Keratinocyte (primary cell): ENCODE measurements around the gene PRAME. TPM values are rescaled to one million over a fixed set of nuclear protein-coding genes. Genes with fewer than 3 reads are reported as not detected.

Experiments
- DNase-seq: peaks from one replicate; pipeline ENCODE4 v3.0.0-alpha.2; 2011; ENCODE audit warnings: low read depth, missing footprints, low spot score
- FAIRE-seq: peaks from 2 replicates; lab custom pipeline; 2011; peaks lifted over from hg19 to GRCh38; lab: Jason Lieb, UNC
- H2AFZ ChIP-seq: 2 replicates; pipeline ENCODE4 v1.6.0; 2012; ENCODE audit warnings: low read length, control low read depth, inconsistent platforms; ENCODE audit not compliant: control insufficient read depth
- H3K27ac ChIP-seq: 2 replicates; pipeline ENCODE4 v1.5.1; 2011; ENCODE audit warnings: low read length; ENCODE audit not compliant: control insufficient read depth, insufficient read depth
- H3K27me3 ChIP-seq: 3 replicates; pipeline ENCODE4 v1.6.0; 2011; ENCODE audit warnings: low read length; ENCODE audit not compliant: control insufficient read depth, insufficient read depth; ENCODE audit errors: extremely low read depth
- H3K36me3 ChIP-seq, 2 experiments: 2 replicates in 1 of 2; 3 replicates in 1 of 2; pipeline ENCODE4 v1.5.1; 2011; ENCODE audit warnings: low read length in 2 of 2, mild to moderate bottlenecking in 1 of 2; ENCODE audit not compliant: control insufficient read depth in 2 of 2, insufficient read depth in 2 of 2; ENCODE audit errors: extremely low read depth in 1 of 2
- H3K4me1 ChIP-seq: 3 replicates; pipeline ENCODE4 v1.5.1; 2011; ENCODE audit warnings: low read length; ENCODE audit not compliant: control insufficient read depth, insufficient read depth; ENCODE audit errors: extremely low read depth
- H3K4me2 ChIP-seq: 3 replicates; pipeline ENCODE4 v1.6.0; 2011; ENCODE audit warnings: low read depth, low read length; ENCODE audit not compliant: control insufficient read depth, insufficient read depth; ENCODE audit errors: extremely low read depth
- H3K4me3 ChIP-seq, 3 experiments: fragments of 200-600 bp in 1 of 3; sonication (generic) in 1 of 3; 2 replicates in 2 of 3; 3 replicates in 1 of 3; pipeline ENCODE4 v1.5.1; 2011 to 2016; ENCODE audit warnings: low read length in 3 of 3, mild to moderate bottlenecking in 3 of 3, control low read depth in 2 of 3, inconsistent platforms in 1 of 3, low read depth in 1 of 3, mixed read lengths in 1 of 3, mixed run types in 1 of 3, moderate library complexity in 1 of 3; ENCODE audit not compliant: control insufficient read depth in 2 of 3, insufficient read depth in 2 of 3; ENCODE audit errors: extremely low read depth in 1 of 3
- H3K79me2 ChIP-seq: 2 replicates; pipeline ENCODE4 v1.6.0; 2012; ENCODE audit warnings: low read length; ENCODE audit not compliant: control insufficient read depth, insufficient read depth
- H3K9ac ChIP-seq: 3 replicates; pipeline ENCODE4 v1.6.0; 2011; ENCODE audit warnings: low read length; ENCODE audit not compliant: control insufficient read depth, insufficient read depth; ENCODE audit errors: extremely low read depth
- H3K9me1 ChIP-seq: 3 replicates; pipeline ENCODE4 v1.6.0; 2011; ENCODE audit warnings: low read length; ENCODE audit not compliant: control insufficient read depth, insufficient read depth; ENCODE audit errors: extremely low read depth
- H3K9me3 ChIP-seq: 2 replicates; pipeline ENCODE4 v1.5.1; 2012; ENCODE audit warnings: low read depth, low read length; ENCODE audit not compliant: control insufficient read depth
- H4K20me1 ChIP-seq: 3 replicates; pipeline ENCODE4 v1.6.0; 2011; ENCODE audit warnings: low read length; ENCODE audit not compliant: control insufficient read depth, insufficient read depth; ENCODE audit errors: extremely low read depth
- EZH2 ChIP-seq: IDR thresholded peaks from one replicate; pipeline ENCODE4 v1.6.1; 2012; ENCODE audit warnings: inconsistent platforms, mild to moderate bottlenecking, low read length, moderate library complexity
- dilution Hi-C: fragments of 300-500 bp; cut with MboI; formaldehyde crosslinking; loops from one replicate; pipeline ENCODE4 v1.7.0; 2020; ENCODE audit warnings: low sequenced_read_pairs; ENCODE audit not compliant: extremely low pct_ligation_motif_present
- polyA plus RNA-seq, 5 experiments: library from polyadenylated mRNA; depleted of rRNA in 3 of 5; stranded (reverse) in 3 of 5; stranded (forward) in 1 of 5; unstranded in 1 of 5; fragments of >200 nt; gene quantifications; 1 replicate in 1 of 5; 2 replicates in 3 of 5; 3 replicates in 1 of 5; pipeline versions ENCODE4 v1.2.1 to v1.2.3, GENCODE V29; 2011 to 2012; ENCODE audit warnings: missing spikeins in 2 of 5, low read depth in 1 of 5, low replicate concordance in 1 of 5
- TF ChIP-seq, protein P1 (sequence below), 3 experiments: IDR thresholded peaks in 1 of 3; conservative IDR thresholded peaks in 1 of 3; optimal IDR thresholded peaks in 1 of 3; 2 replicates in 2 of 3; 3 replicates in 1 of 3; pipeline versions ENCODE3 to v1.5.1; 2011; ENCODE audit warnings: low read length in 3 of 3, mild to moderate bottlenecking in 3 of 3, moderate library complexity in 2 of 3, control low read depth in 1 of 3, inconsistent platforms in 1 of 3; ENCODE audit not compliant: insufficient read depth in 2 of 3; ENCODE audit errors: extremely low read depth in 1 of 3

Gene PRAME
- polyA plus RNA-seq, 1 donor (not counting 4 experiments of a cell fraction or from before 2014, with no cell fraction given), result 0.05 TPM

- Histone ChIP-seq H2AFZ (no peak overlapping the region), H3K4me2 (no peak overlapping the region), H3K27ac (no peak overlapping the region), H3K9me1 (no peaks in the 10 kb centered on the region), H3K9ac (no peak overlapping the region), H3K4me3 (no peak overlapping the region), H3K79me2 (no peaks in the 10 kb centered on the region), H4K20me1 (no peaks in the 10 kb centered on the region), H3K4me1 (no peaks in the 10 kb centered on the region), H3K27me3 (no peaks in the 10 kb centered on the region), H3K36me3 (no peaks in the 10 kb centered on the region), H3K9me3 (peaks cover 5% of the 10 kb centered on the region)
- FAIRE-seq (no peak), DNase-seq (no peak)
- no peak for TF ChIP-seq EZH2
- TF ChIP-seq, protein P1, sequence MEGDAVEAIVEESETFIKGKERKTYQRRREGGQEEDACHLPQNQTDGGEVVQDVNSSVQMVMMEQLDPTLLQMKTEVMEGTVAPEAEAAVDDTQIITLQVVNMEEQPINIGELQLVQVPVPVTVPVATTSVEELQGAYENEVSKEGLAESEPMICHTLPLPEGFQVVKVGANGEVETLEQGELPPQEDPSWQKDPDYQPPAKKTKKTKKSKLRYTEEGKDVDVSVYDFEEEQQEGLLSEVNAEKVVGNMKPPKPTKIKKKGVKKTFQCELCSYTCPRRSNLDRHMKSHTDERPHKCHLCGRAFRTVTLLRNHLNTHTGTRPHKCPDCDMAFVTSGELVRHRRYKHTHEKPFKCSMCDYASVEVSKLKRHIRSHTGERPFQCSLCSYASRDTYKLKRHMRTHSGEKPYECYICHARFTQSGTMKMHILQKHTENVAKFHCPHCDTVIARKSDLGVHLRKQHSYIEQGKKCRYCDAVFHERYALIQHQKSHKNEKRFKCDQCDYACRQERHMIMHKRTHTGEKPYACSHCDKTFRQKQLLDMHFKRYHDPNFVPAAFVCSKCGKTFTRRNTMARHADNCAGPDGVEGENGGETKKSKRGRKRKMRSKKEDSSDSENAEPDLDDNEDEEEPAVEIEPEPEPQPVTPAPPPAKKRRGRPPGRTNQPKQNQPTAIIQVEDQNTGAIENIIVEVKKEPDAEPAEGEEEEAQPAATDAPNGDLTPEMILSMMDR (optimal IDR thresholded peaks at IDR 0.05 in 1 of 3, IDR thresholded peaks at IDR 0.05 in 1 of 3, conservative IDR thresholded peaks at IDR 0.05 in 1 of 3; ENCODE audit: extremely low read depth in 1 of 3, insufficient read depth in 2 of 3, low read length in 3 of 3), result no peak
- dilution Hi-C loops, result no loop called here
Measured at GRCh38 chr22:22555596-22555995, 3.5 kb downstream of the PRAME start.

DNA sequence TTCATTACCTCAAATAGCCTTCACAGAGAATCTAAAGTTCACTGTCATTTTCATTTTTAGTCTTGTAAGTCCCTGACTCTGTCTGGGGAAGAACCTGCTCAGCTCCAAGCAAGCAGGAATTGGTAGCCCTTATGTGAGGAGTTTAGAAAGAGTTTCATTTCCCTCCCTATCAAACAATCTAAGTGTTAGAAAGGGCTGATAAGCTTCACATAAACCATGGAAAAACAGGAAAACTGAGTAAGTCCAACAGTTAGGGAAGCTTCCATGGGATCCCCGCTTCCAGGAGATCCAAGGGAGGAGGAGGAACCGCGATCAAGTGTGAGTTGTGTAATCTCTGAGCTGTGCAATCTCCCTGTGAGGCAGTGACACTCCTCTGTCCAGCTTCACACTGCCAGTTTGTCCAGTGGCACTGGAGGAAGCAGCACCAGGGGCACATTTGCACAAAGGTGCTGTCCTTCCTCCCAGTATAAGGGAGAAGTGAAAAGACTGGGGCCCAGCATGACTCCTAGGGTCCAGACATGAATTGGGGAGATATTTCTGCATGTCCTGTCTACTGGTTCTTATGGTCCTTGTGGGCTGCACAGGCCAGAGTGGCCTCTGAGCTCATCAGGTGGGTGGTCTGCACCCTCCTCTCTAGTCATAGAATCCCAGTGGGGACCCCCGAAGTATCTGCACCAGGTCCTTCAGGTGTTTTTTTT is 4.3 kb downstream of the PRAME start:
- no peak for DNase-seq
- Histone ChIP-seq H3K27me3 (no peaks in the 10 kb centered on the region), H3K4me3 (no peak overlapping the region), H3K9me1 (no peaks in the 10 kb centered on the region), H3K4me1 (no peaks in the 10 kb centered on the region), H3K27ac (no peak overlapping the region), H3K79me2 (no peaks in the 10 kb centered on the region), H2AFZ (no peak overlapping the region), H3K9ac (no peak overlapping the region), H3K9me3 (peaks cover 3% of the 10 kb centered on the region), H3K36me3 (no peaks in the 10 kb centered on the region), H3K4me2 (no peak overlapping the region), H4K20me1 (no peaks in the 10 kb centered on the region)
- TF ChIP-seq, protein P1 (optimal IDR thresholded peaks at IDR 0.05 in 1 of 3, IDR thresholded peaks at IDR 0.05 in 1 of 3, conservative IDR thresholded peaks at IDR 0.05 in 1 of 3; ENCODE audit: extremely low read depth in 1 of 3, insufficient read depth in 2 of 3, low read length in 3 of 3), result no peak
- TF ChIP-seq EZH2, result no peak
- dilution Hi-C loops, result no loop called here
- FAIRE-seq, result no peak
